Natural killer cell (primary cell): ENCODE data around the gene MPZL1. TPM values are rescaled to one million over a fixed set of nuclear protein-coding genes. Genes with fewer than 3 reads are reported as not detected.

ENCODE experiments used
- ATAC-seq, 3 donors: fragments of 150-1000 bp in 2 of 3; fragments of 200-7000 bp in 1 of 3; cut with Tn5 transposase; 1 replicate in 1 of 3; 2 replicates in 2 of 3; pipeline ENCODE4 v1.10.0; 2021; ENCODE audit warnings: mild to moderate bottlenecking in 2 of 3, moderate library complexity in 2 of 3
- DNase-seq, 2 donors: peaks; one replicate each; pipeline versions ENCODE4 v3.0.0 to v3.0.0-alpha.2; 2013 to 2021; ENCODE audit warnings: mixed read lengths in 1 of 2
- H3K27ac ChIP-seq: one replicate; pipeline ENCODE4 v1.5.1; 2013; ENCODE audit warnings: mild to moderate bottlenecking, low read length
- H3K27me3 ChIP-seq: one replicate; pipeline ENCODE4 v1.6.1; 2013; ENCODE audit warnings: low read length; ENCODE audit not compliant: control insufficient read depth, insufficient read depth
- H3K36me3 ChIP-seq: one replicate; pipeline ENCODE4 v1.6.1; 2013; ENCODE audit warnings: low read length; ENCODE audit not compliant: control insufficient read depth, insufficient read depth
- H3K4me1 ChIP-seq: one replicate; pipeline ENCODE4 v1.6.1; 2013; ENCODE audit warnings: low read length; ENCODE audit not compliant: control insufficient read depth, insufficient read depth
- H3K4me3 ChIP-seq: one replicate; pipeline ENCODE4 v1.5.1; 2013; ENCODE audit warnings: low read length
- H3K9me3 ChIP-seq: one replicate; pipeline ENCODE4 v1.6.1; 2013; ENCODE audit warnings: low read length; ENCODE audit not compliant: control insufficient read depth, insufficient read depth
- H3K27ac Mint-ChIP-seq, 2 donors: one replicate each; pipeline ENCODE4 v1.8.0; 2022; ENCODE audit warnings: mild to moderate bottlenecking in 2 of 2, mixed read lengths in 2 of 2, moderate library complexity in 1 of 2
- H3K27me3 Mint-ChIP-seq, 2 donors: one replicate each; pipeline ENCODE4 v1.8.0; 2022; ENCODE audit warnings: low read depth in 2 of 2, mixed read lengths in 2 of 2
- H3K36me3 Mint-ChIP-seq: one replicate; pipeline ENCODE4 v1.8.0; 2022; ENCODE audit warnings: mixed read lengths
- H3K4me1 Mint-ChIP-seq, 2 donors: one replicate each; pipeline ENCODE4 v1.8.0; 2022; ENCODE audit warnings: mixed read lengths in 2 of 2
- H3K4me3 Mint-ChIP-seq: one replicate; pipeline ENCODE4 v1.8.0; 2022; ENCODE audit warnings: mild to moderate bottlenecking, moderate library complexity, mixed read lengths
- H3K9me3 Mint-ChIP-seq, 2 donors: one replicate each; pipeline ENCODE4 v1.8.0; 2022; ENCODE audit warnings: mixed read lengths in 2 of 2
- CTCF ChIP-seq: fragments of 200-600 bp; IDR thresholded peaks from one replicate; pipeline ENCODE4 v1.8.0; 2022; ENCODE audit warnings: antibody characterized with exemption
- WGBS: methylation state at CpG from one replicate; pipeline ENCODE4 v1.1.7; 2013; ENCODE audit warnings: missing lambda C conversion rate; ENCODE audit not compliant: insufficient coverage; 5-methylcytosine and 5-hydroxymethylcytosine counted together
- intact Hi-C: fragments of 100-400 bp; cut with micrococcal nuclease; formaldehyde crosslinking; loops from one replicate; pipeline ENCODE4 v1.14.2; 2022
- total RNA-seq, 4 donors: library from RNA; stranded (reverse); fragments of 120-200 nt in 1 of 4; gene quantifications; one replicate each; pipeline versions ENCODE4 v1.2.3 to v1.2.4, GENCODE V29; 2013 to 2022

The MPZL1 gene
- total RNA-seq, 3 donors from 2014 or later (not counting 1 experiment from before 2014, with no cell fraction given): 3.4 to 4.6 (median 4.0) TPM

- H3K36me3 ChIP-seq: no peaks in the 10 kb centered on the region
- peak; percentile 78 to 96 for DNase-seq
- peak overlapping the region; percentile 95 to 97 for H3K27ac Mint-ChIP-seq
These were observed 6.4 kb upstream of the MPZL1 start for GRCh38 chr1:167715157-167715999.

GRCh38 chr1:167716000-167716271 lies 5.8 kb upstream of the MPZL1 start:
- peak overlapping the region; percentile 95 to 97 for H3K27ac Mint-ChIP-seq
- no peak for DNase-seq
- Histone ChIP-seq H3K4me3 (peak overlapping the region; percentile 86), H3K36me3 (no peaks in the 10 kb centered on the region), H3K4me1 (peaks cover 21% of the 10 kb centered on the region), H3K27ac (peak overlapping the region; percentile 3), H3K9me3 (no peaks in the 10 kb centered on the region), H3K27me3 (no peaks in the 10 kb centered on the region)
- H3K36me3 Mint-ChIP-seq: peaks cover 7% of the 10 kb centered on the region
- no peak for TF ChIP-seq CTCF
- ATAC-seq: no peak
- no peaks in the 10 kb centered on the region for H3K9me3 Mint-ChIP-seq
- peak overlapping the region; percentile 92 for H3K4me3 Mint-ChIP-seq
- H3K27me3 Mint-ChIP-seq: peaks cover 0 to 8% of the 10 kb centered on the region in 2 donors
- peaks cover 34 to 37% of the 10 kb centered on the region in 2 donors for H3K4me1 Mint-ChIP-seq
- 13% methylated on average over 1 of the region's 4 CpGs for WGBS
- intact Hi-C loops: no loop called here

More at GRCh38 chr1:167715157-167715999, 6.4 kb upstream of the MPZL1 start:
- H3K27me3 ChIP-seq: no peaks in the 10 kb centered on the region
- H3K9me3 ChIP-seq: no peaks in the 10 kb centered on the region
- Mint-ChIP-seq H3K4me3 (peak overlapping the region; percentile 92), H3K9me3 (no peaks in the 10 kb centered on the region), H3K4me1 (peaks cover 33 to 35% of the 10 kb centered on the region in 2 donors), H3K36me3 (peaks cover 7% of the 10 kb centered on the region), H3K27me3 (peaks cover 0 to 8% of the 10 kb centered on the region in 2 donors)
- intact Hi-C loops: no loop called here
- peaks cover 21% of the 10 kb centered on the region for H3K4me1 ChIP-seq
- peak; percentile 66 to 83 (median 70) for ATAC-seq
- peak; percentile 89 for TF ChIP-seq CTCF
- peak overlapping the region; percentile 86 for H3K4me3 ChIP-seq
- peak overlapping the region; percentile 3 for H3K27ac ChIP-seq
- 1% methylated on average over 22 of the region's 26 CpGs for WGBS

GRCh38 chr1:167717351-167717750 lies 4.4 kb upstream of the MPZL1 start:
- H3K36me3 Mint-ChIP-seq: peaks cover 7% of the 10 kb centered on the region
- Histone ChIP-seq H3K9me3 (no peaks in the 10 kb centered on the region), H3K36me3 (no peaks in the 10 kb centered on the region), H3K27me3 (no peaks in the 10 kb centered on the region), H3K27ac (no peak overlapping the region), H3K4me1 (peaks cover 27% of the 10 kb centered on the region), H3K4me3 (no peak overlapping the region)
- WGBS: 94% methylated on average over 3 of the region's 3 CpGs
- no peak for TF ChIP-seq CTCF
- DNase-seq (no peak), ATAC-seq (no peak)
- intact Hi-C loops: no loop called here
- peak overlapping the region in 1 of 2 donors; percentile 97 for H3K27ac Mint-ChIP-seq
- H3K27me3 Mint-ChIP-seq: peaks cover 0 to 8% of the 10 kb centered on the region in 2 donors
- H3K4me3 Mint-ChIP-seq: peak overlapping the region; percentile 92
- H3K9me3 Mint-ChIP-seq: no peaks in the 10 kb centered on the region
- H3K4me1 Mint-ChIP-seq: peaks cover 42 to 46% of the 10 kb centered on the region in 2 donors
